Mammary epithelial cell (primary cell): Measurements from ENCODE around the gene KLHL18.

Experiments used
- CTCF ChIP-seq, 2 donors: IDR thresholded peaks in 1 of 2; conservative IDR thresholded peaks in 1 of 2; 2 replicates each; pipeline ENCODE4 v1.5.1; 2011 to 2012; ENCODE audit warnings: inconsistent platforms in 2 of 2, low read length in 2 of 2, mild to moderate bottlenecking in 2 of 2, control low read depth in 1 of 2, low read depth in 1 of 2; ENCODE audit not compliant: insufficient read depth in 1 of 2; ENCODE audit errors: extremely low read depth in 1 of 2
- EZH2 ChIP-seq: IDR thresholded peaks from 2 replicates; pipeline ENCODE4 v1.6.1; 2012; ENCODE audit warnings: low read length, inconsistent platforms, borderline replicate concordance

- TF ChIP-seq CTCF (conservative IDR thresholded peaks at IDR 0.05 in 1 of 2, IDR thresholded peaks at IDR 0.05 in 1 of 2; ENCODE audit: extremely low read depth in 1 of 2, insufficient read depth in 1 of 2, low read depth in 1 of 2, low read length in 2 of 2) (peak in 1 of 2 donors; percentile 7), EZH2 (no peak)
Measured at GRCh38 chr3:47273564-47273963, 9.2 kb upstream of the KLHL18 start.
